HG03139 (cell line): ENCODE measurements around the gene DMBX1.

Source experiments
- ATAC-seq: cut with Tn5 transposase; IDR thresholded peaks from one replicate; pipeline ENCODE4 v1.9.1; 2021; ENCODE audit not compliant: unreplicated experiment

Gene DMBX1

GRCh38 chr1:46522969-46523320, 33.3 kb downstream of the DMBX1 start:
- ATAC-seq, result no peak

GRCh38 chr1:46523496-46524353, 34.1 kb downstream of the DMBX1 start:
- ATAC-seq, result no peak

GRCh38 chr1:46524843-46525242, 35.2 kb downstream of the DMBX1 start:
- no peak for ATAC-seq

GRCh38 chr1:46525253-46525983, 35.8 kb downstream of the DMBX1 start:
- ATAC-seq, result no peak

- ATAC-seq, result no peak
These were observed 36.5 kb downstream of the DMBX1 start for GRCh38 chr1:46526013-46526690.

GRCh38 chr1:46526691-46527291, 37.2 kb downstream of the DMBX1 start:
- no peak for ATAC-seq

GRCh38 chr1:46527474-46528296, 38.0 kb downstream of the DMBX1 start:
- ATAC-seq, result no peak

GRCh38 chr1:46528297-46528955, 38.8 kb downstream of the DMBX1 start:
- ATAC-seq, result no peak

GRCh38 chr1:46529031-46529630, 39.5 kb downstream of the DMBX1 start:
- no peak for ATAC-seq

GRCh38 chr1:46530311-46530710, 40.7 kb downstream of the DMBX1 start:
- ATAC-seq, result no peak

- ATAC-seq, result no peak
These were observed 41.3 kb downstream of the DMBX1 start for GRCh38 chr1:46530791-46531409.

GRCh38 chr1:46532095-46532494, 42.5 kb downstream of the DMBX1 start:
- ATAC-seq, result no peak

- ATAC-seq, result peak; percentile 50
These were observed 43.0 kb downstream of the DMBX1 start for GRCh38 chr1:46532498-46533178.

- ATAC-seq, result peak; percentile 36
These were observed 43.7 kb downstream of the DMBX1 start for GRCh38 chr1:46533179-46533864.

GRCh38 chr1:46535063-46535462, 45.4 kb downstream of the DMBX1 start:
- ATAC-seq, result no peak

- no peak for ATAC-seq
These were observed 46.9 kb downstream of the DMBX1 start for GRCh38 chr1:46536527-46536926.

GRCh38 chr1:46537651-46538050, 48.0 kb downstream of the DMBX1 start:
- ATAC-seq, result no peak

GRCh38 chr1:46538147-46538546, 48.5 kb downstream of the DMBX1 start:
- ATAC-seq, result no peak
